Esophagus muscularis mucosa (tissue), 4 donors: Measurements from ENCODE around the gene MTA2. TPM values are rescaled to one million over a fixed set of nuclear protein-coding genes. Genes with fewer than 3 reads are reported as not detected.
A peak's percentile ranks its signal among the peaks of the same experiment; 100 is the strongest.

ENCODE experiments used
- DNase-seq: peaks from one replicate; pipeline ENCODE4 v3.0.0-alpha.2; 2017; ENCODE audit errors: extremely low spot score
- H3K27ac ChIP-seq, 4 donors: fragments of 200-600 bp; sonication (generic); replicated peaks in 1 of 4; 1 replicate in 3 of 4; 2 replicates in 1 of 4; pipeline ENCODE4 v1.5.1; 2016 to 2019; ENCODE audit warnings: mild to moderate bottlenecking in 1 of 4
- H3K27me3 ChIP-seq, 4 donors: fragments of 200-600 bp; sonication (generic); one replicate each; pipeline versions ENCODE4 v1.5.1 to v1.6.0; 2016 to 2019
- H3K36me3 ChIP-seq, 4 donors: fragments of 200-600 bp; sonication (generic); one replicate each; pipeline ENCODE4 v1.5.1; 2016 to 2019
- H3K4me1 ChIP-seq, 4 donors: fragments of 200-600 bp; sonication (generic); one replicate each; pipeline ENCODE4 v1.5.1; 2016 to 2019
- H3K4me3 ChIP-seq, 4 donors: fragments of 200-600 bp; sonication (generic); 1 replicate in 2 of 4; 2 replicates in 2 of 4; pipeline ENCODE4 v1.5.1; 2016 to 2019; ENCODE audit warnings: mild to moderate bottlenecking in 4 of 4, moderate library complexity in 1 of 4
- H3K9me3 ChIP-seq, 4 donors: fragments of 200-600 bp; sonication (generic); 1 replicate in 3 of 4; 2 replicates in 1 of 4; pipeline ENCODE4 v1.5.1; 2016 to 2019
- EP300 ChIP-seq: sonication (generic); formaldehyde crosslinking; IDR thresholded peaks from one replicate; pipeline ENCODE4 v1.6.1; 2017; ENCODE audit warnings: antibody characterized with exemption
- POLR2A ChIP-seq: fragments of 450-650 bp; IDR thresholded peaks from one replicate; pipeline ENCODE4 v1.6.1; 2017; ENCODE audit warnings: antibody characterized with exemption, moderate library complexity, mild to moderate bottlenecking, low read depth
- POLR2AphosphoS5 ChIP-seq, 2 donors: sonication (generic); formaldehyde crosslinking; IDR thresholded peaks; one replicate each; pipeline ENCODE4 v1.6.1; 2017; ENCODE audit warnings: antibody characterized with exemption in 2 of 2
- WGBS: methylation state at CpG from one replicate; pipeline ENCODE4 v1.1.5; 2018; 5-methylcytosine and 5-hydroxymethylcytosine counted together
- intact Hi-C: fragments of 100-400 bp; cut with DNase I; formaldehyde crosslinking; loops from one replicate; pipeline ENCODE4 v1.15.1; 2023
- total RNA-seq, 4 donors: library from RNA; depleted of rRNA; stranded (reverse); fragments of >200 nt; gene quantifications; one replicate each; pipeline versions ENCODE4 v1.1.0 to v1.2.1, GENCODE V29; 2016
- TF ChIP-seq, protein P1 (sequence below), 3 experiments: fragments of 200-600 bp in 2 of 3; fragments of 450-650 bp in 1 of 3; sonication (generic) in 2 of 3; IDR thresholded peaks; one replicate each; pipeline ENCODE4 v1.5.1; 2017 to 2019; ENCODE audit warnings: antibody characterized with exemption in 3 of 3, mild to moderate bottlenecking in 2 of 3, moderate library complexity in 1 of 3

Gene MTA2
- total RNA-seq, 4 donors from 2014 or later: 60.2 to 91.4 (median 88.3) TPM

DNA sequence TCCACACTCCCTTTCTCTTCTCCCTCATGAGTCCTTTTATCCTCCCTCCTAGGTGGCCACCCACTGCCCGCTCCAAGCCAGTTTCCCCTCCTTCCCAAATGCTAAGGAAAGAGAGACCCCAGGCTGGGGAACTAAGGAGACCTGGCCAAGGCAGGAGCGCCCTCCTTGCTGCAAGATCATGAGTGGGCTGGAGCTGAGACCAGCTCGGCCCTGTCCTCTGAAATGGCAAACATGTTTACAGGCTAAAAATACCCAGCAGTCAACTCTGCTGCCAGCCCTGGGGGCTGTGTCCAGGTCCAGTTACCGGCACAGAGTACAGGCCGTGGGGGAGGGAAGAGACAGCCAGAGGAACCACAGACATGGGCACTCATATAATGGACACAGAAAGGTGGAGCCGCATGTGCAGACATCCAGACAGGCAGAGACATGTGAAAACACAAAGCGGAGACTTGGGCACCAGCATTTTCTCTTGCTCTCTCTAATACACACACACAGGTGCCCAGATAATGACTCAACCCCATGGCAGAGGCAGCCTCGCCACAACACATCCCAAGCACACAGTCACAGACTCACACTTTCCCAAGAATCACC, 53.9 kb downstream of the MTA2 start:
- 34% methylated on average over 7 of the region's 8 CpGs for WGBS
- H3K27ac ChIP-seq: peak overlapping the region; percentile 97 to 100 (median 98)
- H3K4me1 ChIP-seq: peaks cover 54 to 74% (median 66%) of the 10 kb centered on the region in 4 donors
- H3K4me3 ChIP-seq: peak overlapping the region; percentile 85 to 100 (median 95)
- no peaks in the 10 kb centered on the region for H3K27me3 ChIP-seq
- DNase-seq: no peak
- H3K36me3 ChIP-seq: peaks cover 0 to 7% (median 0%) of the 10 kb centered on the region in 4 donors
- intact Hi-C loops: no loop called here
- no peaks in the 10 kb centered on the region for H3K9me3 ChIP-seq
- peak; percentile 56 to 67 for TF ChIP-seq POLR2AphosphoS5 (IDR thresholded peaks at IDR 0.05)
- no peak for TF ChIP-seq POLR2A

DNA sequence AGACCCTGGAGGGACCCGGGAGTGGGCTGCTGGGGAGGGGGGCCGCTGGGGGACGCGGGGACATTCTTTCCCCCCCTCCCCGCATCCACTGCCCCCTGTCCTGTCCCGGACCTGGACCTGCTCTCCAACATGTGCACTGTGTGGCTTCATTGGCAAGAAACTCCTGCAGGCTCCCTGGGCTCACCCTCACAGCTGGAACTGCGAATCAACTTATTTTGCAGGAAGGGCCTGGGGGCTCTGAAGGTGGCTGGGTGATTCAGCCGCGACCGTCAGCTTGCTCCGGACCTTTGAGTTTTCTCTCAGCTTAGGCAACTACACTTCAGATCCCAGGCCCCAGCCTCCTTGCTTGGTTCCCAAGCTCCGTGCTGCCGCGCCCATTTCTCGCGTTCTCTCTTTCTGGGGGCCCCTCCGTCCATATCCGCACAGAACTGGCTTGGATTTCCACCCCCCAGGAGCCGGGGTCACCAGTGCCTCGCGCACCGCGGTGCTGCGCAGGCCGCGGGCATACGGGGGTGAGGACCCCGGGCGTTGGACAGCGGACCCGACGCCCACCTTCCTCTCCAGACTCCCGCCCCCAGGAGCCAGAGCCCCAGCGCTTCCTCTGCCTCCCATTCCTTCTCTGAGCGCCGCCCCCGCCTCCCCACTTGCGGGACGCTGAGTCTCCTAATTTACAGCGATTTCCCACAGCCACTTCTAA, 54.6 kb downstream of the MTA2 start:
- intact Hi-C loops: no loop called here
- DNase-seq: no peak
- Histone ChIP-seq H3K36me3 (peaks cover 0 to 7% (median 0%) of the 10 kb centered on the region in 4 donors), H3K4me3 (peak overlapping the region; percentile 85 to 100 (median 95)), H3K27me3 (no peaks in the 10 kb centered on the region), H3K4me1 (peaks cover 53 to 73% (median 66%) of the 10 kb centered on the region in 4 donors), H3K27ac (peak overlapping the region; percentile 97 to 100 (median 98)), H3K9me3 (no peaks in the 10 kb centered on the region)
- TF ChIP-seq, protein P1, sequence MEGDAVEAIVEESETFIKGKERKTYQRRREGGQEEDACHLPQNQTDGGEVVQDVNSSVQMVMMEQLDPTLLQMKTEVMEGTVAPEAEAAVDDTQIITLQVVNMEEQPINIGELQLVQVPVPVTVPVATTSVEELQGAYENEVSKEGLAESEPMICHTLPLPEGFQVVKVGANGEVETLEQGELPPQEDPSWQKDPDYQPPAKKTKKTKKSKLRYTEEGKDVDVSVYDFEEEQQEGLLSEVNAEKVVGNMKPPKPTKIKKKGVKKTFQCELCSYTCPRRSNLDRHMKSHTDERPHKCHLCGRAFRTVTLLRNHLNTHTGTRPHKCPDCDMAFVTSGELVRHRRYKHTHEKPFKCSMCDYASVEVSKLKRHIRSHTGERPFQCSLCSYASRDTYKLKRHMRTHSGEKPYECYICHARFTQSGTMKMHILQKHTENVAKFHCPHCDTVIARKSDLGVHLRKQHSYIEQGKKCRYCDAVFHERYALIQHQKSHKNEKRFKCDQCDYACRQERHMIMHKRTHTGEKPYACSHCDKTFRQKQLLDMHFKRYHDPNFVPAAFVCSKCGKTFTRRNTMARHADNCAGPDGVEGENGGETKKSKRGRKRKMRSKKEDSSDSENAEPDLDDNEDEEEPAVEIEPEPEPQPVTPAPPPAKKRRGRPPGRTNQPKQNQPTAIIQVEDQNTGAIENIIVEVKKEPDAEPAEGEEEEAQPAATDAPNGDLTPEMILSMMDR (IDR thresholded peaks at IDR 0.05): no peak
- TF ChIP-seq POLR2AphosphoS5 (IDR thresholded peaks at IDR 0.05) (no peak), EP300 (no peak), POLR2A (no peak)
- WGBS: 1% methylated on average over 27 of the region's 40 CpGs

DNA sequence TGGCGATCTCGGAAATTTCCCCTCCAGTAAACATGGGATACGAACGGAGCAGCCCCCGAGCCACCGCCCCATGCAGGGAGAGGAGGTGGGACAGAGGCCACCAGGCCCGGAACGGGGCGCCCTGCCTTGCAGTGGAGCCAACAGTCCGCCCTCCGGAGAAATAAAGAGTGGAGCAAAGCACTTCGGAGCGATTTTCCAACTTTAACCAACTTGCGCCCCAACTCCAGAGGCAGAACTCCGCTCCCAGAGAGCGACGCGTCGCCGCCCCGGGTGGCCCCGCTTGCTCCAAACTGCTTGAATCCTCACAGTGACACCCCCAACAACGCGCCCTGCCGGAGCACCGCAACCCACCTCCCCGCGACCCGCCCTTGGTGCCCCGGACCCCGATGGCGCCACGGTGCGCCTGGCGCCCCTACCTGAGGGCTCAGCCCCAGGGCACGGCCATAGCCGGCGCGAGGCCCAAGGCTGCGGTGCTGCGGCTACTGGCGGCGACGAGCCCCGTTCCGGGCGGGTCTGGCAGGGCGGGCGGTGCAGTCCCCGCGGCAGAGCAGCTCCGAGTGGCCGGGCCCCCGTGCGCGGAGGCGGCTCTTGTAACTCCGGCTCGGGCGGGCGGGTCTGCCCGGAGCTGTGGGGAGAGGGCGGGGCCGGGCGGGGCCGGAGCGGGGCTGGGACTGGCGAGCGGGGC, 55.3 kb downstream of the MTA2 start, which contains the start of gene AHNAK:
TSS of gene AHNAK (minus strand) at position 563 of the 685 bp plus-strand sequence. CDS start 10,708 bp downstream, outside the sequence.
- H3K36me3 ChIP-seq: peaks cover 0 to 7% (median 0%) of the 10 kb centered on the region in 4 donors
- intact Hi-C loops: no loop called here
- peak within 1 kb of the TSS; percentile 97 to 100 (median 98) for H3K27ac ChIP-seq
- peaks cover 53 to 73% (median 66%) of the 10 kb centered on the region in 4 donors for H3K4me1 ChIP-seq
- peak within 1 kb of the TSS; percentile 85 to 100 (median 95) for H3K4me3 ChIP-seq
- H3K9me3 ChIP-seq: no peaks in the 10 kb centered on the region
- TF ChIP-seq POLR2AphosphoS5 (IDR thresholded peaks at IDR 0.05) (peak; percentile 82 to 96), POLR2A (peak; percentile 96), EP300 (no peak)
- DNase-seq: no peak
- H3K27me3 ChIP-seq: no peaks in the 10 kb centered on the region
- under 1% methylated on average over 25 of the region's 69 CpGs for WGBS

DNA sequence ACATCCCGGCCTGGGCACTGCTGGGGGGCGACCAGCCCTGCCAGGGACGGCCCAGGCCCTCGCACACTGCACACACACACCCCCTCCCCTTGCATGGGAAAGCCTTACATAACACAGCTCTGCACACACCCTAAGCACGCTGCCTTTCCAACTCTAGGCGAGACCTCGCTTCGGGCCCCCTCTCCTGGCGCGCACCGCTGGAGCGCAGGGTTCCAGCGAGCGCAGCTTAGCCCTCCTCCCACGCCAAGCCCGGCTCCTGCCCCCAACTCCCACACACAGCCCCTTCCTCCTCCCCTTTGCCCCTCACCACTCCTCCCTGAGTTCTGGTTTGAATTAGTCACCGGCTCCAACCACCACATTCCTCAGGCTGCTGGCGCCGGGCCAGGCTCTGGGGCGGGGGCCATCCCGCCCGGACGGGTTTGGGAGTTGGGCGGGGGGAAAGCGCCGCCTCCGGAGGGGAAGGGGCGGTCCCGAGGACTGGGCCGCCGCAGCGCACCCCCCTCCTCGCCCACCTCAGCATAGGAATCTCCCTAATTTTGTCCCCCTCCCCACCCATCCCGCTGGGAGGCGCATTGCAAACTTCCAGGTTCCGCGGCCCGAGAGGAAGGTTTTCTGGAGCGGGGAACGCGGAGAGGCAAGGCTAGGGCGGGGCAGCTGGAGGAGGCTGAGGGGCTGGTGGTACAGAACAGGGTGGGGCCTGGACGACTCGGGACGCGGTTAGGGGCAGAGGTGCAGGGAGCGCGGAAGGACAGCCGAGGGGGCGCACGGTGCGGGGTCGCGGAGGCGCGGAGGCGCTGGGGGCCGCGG, 56.0 kb downstream of the MTA2 start:
- Histone ChIP-seq H3K36me3 (peaks cover 0 to 7% (median 0%) of the 10 kb centered on the region in 4 donors), H3K9me3 (no peaks in the 10 kb centered on the region), H3K4me3 (peak overlapping the region; percentile 85 to 100 (median 95)), H3K27ac (peak overlapping the region; percentile 97 to 100 (median 98)), H3K4me1 (peaks cover 54 to 73% (median 66%) of the 10 kb centered on the region in 4 donors), H3K27me3 (no peaks in the 10 kb centered on the region)
- peak; percentile 97 for DNase-seq
- WGBS: under 1% methylated on average over 46 of the region's 59 CpGs
- intact Hi-C loops: loop anchor here (2.0 kb wide), 1 partner anchor 13 kb away; no protein-coding TSS in a partner anchor
- TF ChIP-seq, protein P1 (IDR thresholded peaks at IDR 0.05): peak in 1 of 3 experiments; percentile 8
- TF ChIP-seq EP300: no peak
- TF ChIP-seq POLR2A: peak; percentile 55
- TF ChIP-seq POLR2AphosphoS5 (IDR thresholded peaks at IDR 0.05): peak; percentile 83 to 89
